K562 (cell line): ENCODE measurements around the gene SHISA7. TPM values are rescaled to one million over a fixed set of nuclear protein-coding genes. Genes with fewer than 3 reads are reported as not detected.

ENCODE experiments used
- ATAC-seq: fragments of 200-7000 bp; cut with Tn5 transposase; 3 replicates; pipeline ENCODE4 v1.9.1; 2020; ENCODE audit warnings: moderate library complexity
- BruUV-seq: library from RNA; stranded (reverse); fragments of 400-500 nt; replicated peaks from 2 replicates; lab custom pipeline; 2021; lab: Mats Ljungman, UMichigan
- CTCF ChIA-PET: fragments of 300-600 bp; formaldehyde crosslinking; extraction: SDS; loops from one replicate; lab custom pipeline; 2021; ENCODE audit warnings: low intra/inter-chr PET ratio; lab: Yijun Ruan, JAX
- POLR2A ChIA-PET: fragments of 300-600, 350-650 bp; sonication (Branson Sonifier 250); formaldehyde crosslinking; extraction: SDS; loops from one replicate; lab custom pipeline; 2021; ENCODE audit warnings: antibody characterized with exemption, inconsistent platforms; lab: Yijun Ruan, JAX
- DNase-seq, 4 experiments: peaks; one replicate each; pipeline versions ENCODE4 v3.0.0 to v3.0.0-alpha.2; 2011 to 2018; ENCODE audit warnings: low spot score in 3 of 4, mixed read lengths in 3 of 4; ENCODE audit errors: extremely low read depth in 1 of 4
- FAIRE-seq: peaks from 2 replicates; lab custom pipeline; 2011; peaks lifted over from hg19 to GRCh38; lab: Jason Lieb, UNC
- H2AFZ ChIP-seq: 2 replicates; pipeline ENCODE4 v1.6.0; 2011; ENCODE audit warnings: low read depth, low read length, control low read depth, inconsistent platforms
- H3K27ac ChIP-seq: fragments of 200-600 bp; 3 replicates; pipeline ENCODE4 v1.8.0; 2011; ENCODE audit warnings: low read depth, mild to moderate bottlenecking, control low read depth, inconsistent platforms, low read length, moderate library complexity, mixed read lengths; ENCODE audit errors: extremely low read depth
- H3K27me3 ChIP-seq, 2 experiments: fragments of 300-600 bp in 1 of 2; 2 replicates in 1 of 2; 3 replicates in 1 of 2; pipeline versions ENCODE4 v1.6.0 to v1.8.0; 2011; ENCODE audit warnings: inconsistent platforms in 2 of 2, low read length in 2 of 2, mild to moderate bottlenecking in 1 of 2, mixed read lengths in 1 of 2, moderate library complexity in 1 of 2; ENCODE audit not compliant: control insufficient read depth in 2 of 2, insufficient read depth in 2 of 2
- H3K36me3 ChIP-seq: fragments of 300-600 bp; 3 replicates; pipeline ENCODE4 v1.8.0; 2011; ENCODE audit warnings: mild to moderate bottlenecking, low read length, inconsistent platforms; ENCODE audit not compliant: control insufficient read depth, insufficient read depth
- H3K4me1 ChIP-seq, 2 experiments: fragments of 200-600 bp in 1 of 2; replicated peaks in 1 of 2; 2 replicates in 1 of 2; 3 replicates in 1 of 2; pipeline versions ENCODE4 v1.5.1 to v1.8.0; 2011; ENCODE audit warnings: inconsistent platforms in 2 of 2, low read length in 2 of 2, mild to moderate bottlenecking in 1 of 2, mixed read lengths in 1 of 2, moderate library complexity in 1 of 2; ENCODE audit not compliant: control insufficient read depth in 2 of 2, insufficient read depth in 2 of 2
- H3K4me2 ChIP-seq: 2 replicates; pipeline ENCODE4 v1.6.1; 2011; ENCODE audit warnings: low read length, control low read depth, inconsistent platforms, mixed read lengths; ENCODE audit not compliant: insufficient read depth
- H3K4me3 ChIP-seq: fragments of 200-600 bp; sonication (generic), shearing (Covaris generic); 2 replicates; pipeline ENCODE4 v1.5.1; 2016; ENCODE audit warnings: control low read depth, inconsistent platforms
- H3K79me2 ChIP-seq: fragments of 200-600 bp; 3 replicates; pipeline ENCODE4 v1.8.0; 2011; ENCODE audit warnings: low read length, inconsistent platforms; ENCODE audit not compliant: control insufficient read depth, insufficient read depth
- H3K9ac ChIP-seq, 2 experiments: 2 replicates each; pipeline versions ENCODE4 v1.6.0 to v1.6.1; 2011; ENCODE audit warnings: low read depth in 2 of 2, low read length in 2 of 2, control low read depth in 1 of 2, inconsistent platforms in 1 of 2, mild to moderate bottlenecking in 1 of 2, mixed read lengths in 1 of 2; ENCODE audit not compliant: insufficient read depth in 1 of 2
- H3K9me1 ChIP-seq: one replicate; pipeline ENCODE4 v1.6.0; 2011; ENCODE audit warnings: inconsistent platforms, mild to moderate bottlenecking, low read length, moderate library complexity; ENCODE audit not compliant: control insufficient read depth, insufficient read depth
- H3K9me3 ChIP-seq: replicated peaks from 2 replicates; pipeline ENCODE4 v1.5.1; 2011; ENCODE audit warnings: low read depth, low read length, inconsistent platforms; ENCODE audit not compliant: control insufficient read depth, insufficient read depth
- H4K20me1 ChIP-seq: replicated peaks from 2 replicates; pipeline ENCODE4 v1.6.1; 2011; ENCODE audit warnings: low read length, inconsistent platforms, mixed read lengths; ENCODE audit not compliant: control insufficient read depth, insufficient read depth
- BCOR ChIP-seq: fragments of 450-650 bp; IDR thresholded peaks from 2 replicates; pipeline ENCODE4 v1.6.1; 2016
- BHLHE40 ChIP-seq: IDR thresholded peaks from 2 replicates; pipeline ENCODE4 v1.6.1; 2011; ENCODE audit warnings: low read length, improper control_type of control experiment
- DPF2 ChIP-seq: fragments of 450-650 bp; IDR thresholded peaks from 2 replicates; pipeline ENCODE4 v1.6.1; 2016
- FOXO4 ChIP-seq: fragments of 450-650 bp; formaldehyde crosslinking; IDR thresholded peaks from 2 replicates; pipeline ENCODE4 v1.4.0; 2020; ENCODE audit warnings: mild to moderate bottlenecking, moderate library complexity
- IRF2 ChIP-seq: sonication (generic); formaldehyde crosslinking; IDR thresholded peaks from 2 replicates; pipeline ENCODE4 v1.8.1; 2022; ENCODE audit warnings: mild to moderate bottlenecking, missing genetic modification reagents
- MCM7 ChIP-seq, 2 experiments: fragments of 450-650 bp; IDR thresholded peaks; 2 replicates each; pipeline ENCODE4 v1.6.1; 2016 to 2018
- NR0B1 ChIP-seq: fragments of 450-650 bp; IDR thresholded peaks from one replicate; pipeline ENCODE4 v1.6.1; 2018; ENCODE audit warnings: mild to moderate bottlenecking, moderate library complexity; ENCODE audit not compliant: partially characterized antibody
- PHTF2 ChIP-seq: fragments of 250-450 bp; sonication (Bioruptor Pico); IDR thresholded peaks from 2 replicates; pipeline ENCODE4 v1.5.0; 2021; ENCODE audit warnings: mild to moderate bottlenecking
- POLR3A ChIP-seq: IDR thresholded peaks from 2 replicates; pipeline ENCODE4 v1.6.1; 2011; ENCODE audit warnings: borderline replicate concordance, mild to moderate bottlenecking, moderate library complexity; ENCODE audit not compliant: insufficient read length, insufficient read depth; ENCODE audit errors: extremely low read depth
- SMAD2 ChIP-seq: fragments of 150-350 bp; IDR thresholded peaks from 2 replicates; pipeline ENCODE4 v1.6.1; 2014; ENCODE audit warnings: low read depth, mild to moderate bottlenecking, low read length
- SNAPC5 ChIP-seq: fragments of 250-450 bp; sonication (Bioruptor Pico); IDR thresholded peaks from 2 replicates; pipeline ENCODE4 v1.8.0; 2021; ENCODE audit warnings: moderate library complexity, mild to moderate bottlenecking, inconsistent platforms
- STAT5B ChIP-seq: fragments of 250-450 bp; sonication (Bioruptor Pico); IDR thresholded peaks from 2 replicates; pipeline ENCODE4 v1.8.0; 2021; ENCODE audit warnings: mild to moderate bottlenecking, inconsistent platforms
- TBP ChIP-seq: optimal IDR thresholded peaks from 2 replicates; pipeline ENCODE3; 2011; ENCODE audit warnings: low read depth, low read length, improper control_type of control experiment
- ZBTB2 ChIP-seq: fragments of 450-650 bp; IDR thresholded peaks from 2 replicates; pipeline ENCODE4 v1.6.1; 2016; ENCODE audit warnings: antibody characterized with exemption
- ZNF121 ChIP-seq: sonication (generic); formaldehyde crosslinking; conservative IDR thresholded peaks from 2 replicates; pipeline ENCODE4 v1.8.0; 2022; ENCODE audit warnings: missing genetic modification reagents
- ZNF239 ChIP-seq: fragments of 250-450 bp; sonication (Bioruptor Pico); IDR thresholded peaks from 2 replicates; pipeline ENCODE4 v1.4.0; 2020; ENCODE audit warnings: mild to moderate bottlenecking
- ZNF75A ChIP-seq: fragments of 450-650 bp; formaldehyde crosslinking; IDR thresholded peaks from 2 replicates; pipeline ENCODE4 v1.4.0; 2020; ENCODE audit warnings: mild to moderate bottlenecking
- WGBS: fragments of 100-300 bp; shearing (Covaris generic); methylation state at CpG from one replicate; pipeline ENCODE4 v1.1.6; 2016; ENCODE audit warnings: low coverage, mixed read lengths; ENCODE audit not compliant: insufficient coverage; ENCODE audit errors: missing lambda C conversion rate; 5-methylcytosine and 5-hydroxymethylcytosine counted together
- in situ Hi-C: fragments of 300-500 bp; cut with MboI; formaldehyde crosslinking; loops from 4 replicates; pipeline ENCODE4 v1.15.0; 2018; ENCODE audit warnings: inconsistent platforms, mixed read lengths
- intact Hi-C: fragments of 100-400 bp; cut with micrococcal nuclease; formaldehyde crosslinking; loops from 2 replicates; pipeline ENCODE4 v1.14.2; 2022
- polyA plus RNA-seq, 8 experiments: library from polyadenylated mRNA; depleted of rRNA in 4 of 8; stranded (reverse) in 5 of 8; unstranded in 3 of 8; fragments of >200 nt; fragmentation: Nextera tagmentation in 2 of 8; fragmentation: Illumina TruSeq in 1 of 8; extraction: Ambion mirVana in 2 of 8; extraction: Trizol in 1 of 8; gene quantifications; 2 replicates each; pipeline versions ENCODE4 v1.2.1 to v1.2.3, GENCODE V29; 2011 to 2014; ENCODE audit warnings: inconsistent platforms in 1 of 8, missing spikeins in 1 of 8
- total RNA-seq, 7 experiments: library from RNA; depleted of rRNA in 6 of 7; stranded (reverse); fragments of >200 nt in 6 of 7; fragmentation: Illumina TruSeq in 2 of 7; extraction: Trizol in 2 of 7; gene quantifications; 2 replicates each; pipeline versions ENCODE4 v1.2.1 to v1.2.3, GENCODE V29; 2011 to 2021; ENCODE audit warnings: low replicate concordance in 1 of 7

SHISA7 gene
- total and polyA plus RNA-seq, 9 of the 15 experiments (the other 6 are each of a cell fraction or from before 2014, with no cell fraction given), result 0.01 to 0.40 (median 0.07) TPM

- TF ChIP-seq ZBTB2, result peak; percentile 77
- TF ChIP-seq BHLHE40, result no peak
- no peak for TF ChIP-seq POLR3A
These were observed 24.3 kb upstream of the SHISA7 start (continued) for GRCh38 chr19:55467236-55468053.

- no peak for DNase-seq
- Histone ChIP-seq H2AFZ (peak overlapping the region; percentile 67; the same call in 1 of the 2 replicates), H3K9ac (no peak overlapping the region), H3K27ac (peak overlapping the region; percentile 91), H3K4me1 (peaks cover 26 to 67% of the 10 kb centered on the region in 2 experiments; a peak in 4 of 5 replicates), H3K9me3 (no peaks in the 10 kb centered on the region), H3K27me3 (no peaks in the 10 kb centered on the region), H3K79me2 (peaks cover 5% of the 10 kb centered on the region), H3K9me1 (no peaks in the 10 kb centered on the region), H4K20me1 (no peaks in the 10 kb centered on the region), H3K36me3 (no peaks in the 10 kb centered on the region), H3K4me3 (no peak overlapping the region), H3K4me2 (no peak overlapping the region)
- ChIA-PET CTCF (no interaction called here), POLR2A (interaction anchor here (0.6 to 2.3 kb wide), 4 partner anchors 11 to 322 kb away, joined by 3 to 26 read pairs (median 8); partner anchors contain the start of genes UBE2S and ZNF628)
- 92% methylated on average over 4 of the region's 4 CpGs for WGBS
- no peak for ATAC-seq
- no TSS peak for BruUV-seq
- no peak for FAIRE-seq
- in situ Hi-C loops (no loop called here), intact Hi-C loops (loop anchor here (2.0 kb wide), 1 partner anchor 39 kb away; no protein-coding TSS in a partner anchor)
- TF ChIP-seq SMAD2 (no peak), MCM7 (IDR thresholded peaks at IDR 0.05) (no peak), FOXO4 (no peak), ZNF121 (CRISPR knock-in tag) (peak; percentile 95), NR0B1 (no peak), BCOR (peak; percentile 82), STAT5B (CRISPR knock-in tag) (no peak), PHTF2 (CRISPR knock-in tag) (no peak), IRF2 (CRISPR knock-in tag) (no peak), TBP (no peak), ZNF75A (no peak), DPF2 (no peak), ZNF239 (CRISPR knock-in tag) (no peak), SNAPC5 (CRISPR knock-in tag) (no peak)
These were observed 23.1 kb upstream of the SHISA7 start for GRCh38 chr19:55466241-55466614.
